ENCODE data around the gene CHTF8. TPM values are rescaled to one million over a fixed set of nuclear protein-coding genes. Genes with fewer than 3 reads are reported as not detected.

Gene CHTF8
- total RNA-seq, 1 experiment from 2014 or later, result 107 TPM

- Mint-ChIP-seq H3K27me3 (ENCODE audit: insufficient read depth, unreplicated experiment) (no peaks in the 10 kb centered on the region), H3K36me3 (ENCODE audit: insufficient read depth, unreplicated experiment) (peaks cover 13% of the 10 kb centered on the region), H3K9me3 (ENCODE audit: unreplicated experiment) (no peaks in the 10 kb centered on the region), H3K4me3 (ENCODE audit: unreplicated experiment) (no peak overlapping the region), H3K4me1 (ENCODE audit: insufficient read depth, unreplicated experiment) (peaks cover 26% of the 10 kb centered on the region), H3K27ac (ENCODE audit: low read depth, unreplicated experiment) (no peak overlapping the region)
- BruUV-seq (replicated peaks), result no TSS peak
- TF ChIP-seq, protein P1, sequence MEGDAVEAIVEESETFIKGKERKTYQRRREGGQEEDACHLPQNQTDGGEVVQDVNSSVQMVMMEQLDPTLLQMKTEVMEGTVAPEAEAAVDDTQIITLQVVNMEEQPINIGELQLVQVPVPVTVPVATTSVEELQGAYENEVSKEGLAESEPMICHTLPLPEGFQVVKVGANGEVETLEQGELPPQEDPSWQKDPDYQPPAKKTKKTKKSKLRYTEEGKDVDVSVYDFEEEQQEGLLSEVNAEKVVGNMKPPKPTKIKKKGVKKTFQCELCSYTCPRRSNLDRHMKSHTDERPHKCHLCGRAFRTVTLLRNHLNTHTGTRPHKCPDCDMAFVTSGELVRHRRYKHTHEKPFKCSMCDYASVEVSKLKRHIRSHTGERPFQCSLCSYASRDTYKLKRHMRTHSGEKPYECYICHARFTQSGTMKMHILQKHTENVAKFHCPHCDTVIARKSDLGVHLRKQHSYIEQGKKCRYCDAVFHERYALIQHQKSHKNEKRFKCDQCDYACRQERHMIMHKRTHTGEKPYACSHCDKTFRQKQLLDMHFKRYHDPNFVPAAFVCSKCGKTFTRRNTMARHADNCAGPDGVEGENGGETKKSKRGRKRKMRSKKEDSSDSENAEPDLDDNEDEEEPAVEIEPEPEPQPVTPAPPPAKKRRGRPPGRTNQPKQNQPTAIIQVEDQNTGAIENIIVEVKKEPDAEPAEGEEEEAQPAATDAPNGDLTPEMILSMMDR (IDR thresholded peaks at IDR 0.05; ENCODE audit: unreplicated experiment), result no peak
- CTCF ChIA-PET, result interaction anchor here (0.6 to 1.5 kb wide), 7 partner anchors 23 to 343 kb away, joined by 3 to 5 read pairs (median 3); partner anchors contain the start of gene VPS4A
- intact Hi-C loops (cut with micrococcal nuclease), result no loop called here
- no peak for DNase-seq (ENCODE audit: unreplicated experiment)
- POLR2A ChIA-PET, result interaction anchor here (1.5 to 2.5 kb wide), 3 partner anchors 11 to 111 kb away, joined by 6 to 8 read pairs (median 6); partner anchors contain the start of gene SNTB2
Observed at GRCh38 chr16:69176033-69176800, 43.8 kb upstream of the CHTF8 start.

GRCh38 chr16:69171325-69172084 lies 39.1 kb upstream of the CHTF8 start:
- Mint-ChIP-seq H3K9me3 (ENCODE audit: unreplicated experiment) (no peaks in the 10 kb centered on the region), H3K27me3 (ENCODE audit: insufficient read depth, unreplicated experiment) (no peaks in the 10 kb centered on the region), H3K36me3 (ENCODE audit: insufficient read depth, unreplicated experiment) (peaks cover 50% of the 10 kb centered on the region), H3K4me1 (ENCODE audit: insufficient read depth, unreplicated experiment) (peaks cover 11% of the 10 kb centered on the region), H3K27ac (ENCODE audit: low read depth, unreplicated experiment) (no peak overlapping the region), H3K4me3 (ENCODE audit: unreplicated experiment) (no peak overlapping the region)
- TF ChIP-seq, protein P1 (IDR thresholded peaks at IDR 0.05; ENCODE audit: unreplicated experiment), result no peak
- intact Hi-C loops (cut with micrococcal nuclease), result loop anchor here (2.0 kb wide), 1 partner anchor 115 kb away; no protein-coding TSS in a partner anchor
- BruUV-seq (replicated peaks), result no TSS peak
- DNase-seq (ENCODE audit: unreplicated experiment), result no peak
- ChIA-PET CTCF (no interaction called here), POLR2A (interaction anchor here (3.2 kb wide), 1 partner anchor 28 kb away, joined by 17 read pairs; no protein-coding TSS in a partner anchor)

DNA sequence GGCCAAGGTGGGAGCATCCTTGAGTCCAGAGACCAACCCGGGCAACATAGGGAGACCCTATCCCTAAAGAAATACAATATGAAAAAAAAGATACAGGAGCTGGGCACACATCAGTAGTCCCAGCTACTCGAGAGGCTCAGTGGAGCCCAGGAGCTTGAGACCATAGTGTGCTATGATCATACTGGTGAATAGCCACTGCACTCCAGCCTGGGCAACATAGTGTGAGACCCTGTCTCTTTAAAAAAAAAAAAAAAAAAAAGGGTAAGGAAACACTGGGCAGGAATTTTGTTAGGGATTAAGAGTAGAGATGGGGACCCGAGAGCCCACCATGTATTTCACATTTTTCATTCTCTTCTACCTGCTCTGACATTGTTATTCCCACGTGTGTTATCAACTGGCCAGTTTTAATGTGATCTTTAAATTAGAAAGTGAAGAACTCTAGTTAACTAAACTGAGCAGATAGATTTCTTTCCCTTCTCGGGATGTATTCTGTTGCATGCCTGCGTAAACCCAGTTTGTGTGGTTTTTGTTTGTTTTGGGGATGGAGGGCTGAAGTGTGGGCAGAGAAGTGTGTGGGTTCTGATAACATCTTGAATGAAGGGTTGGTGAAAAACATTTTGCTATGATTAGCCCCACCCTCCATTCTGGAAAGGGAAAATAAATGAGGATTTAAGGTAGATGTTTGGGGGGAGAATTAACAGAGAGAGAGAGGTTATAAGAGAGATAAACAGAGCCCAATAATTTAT lies 37.4 kb upstream of the CHTF8 start:
- ChIA-PET CTCF (interaction anchor here (0.6 kb wide), 1 partner anchor 10 kb away, joined by 4 read pairs; no protein-coding TSS in a partner anchor), POLR2A (no interaction called here)
- Mint-ChIP-seq H3K9me3 (ENCODE audit: unreplicated experiment) (no peaks in the 10 kb centered on the region), H3K27ac (ENCODE audit: low read depth, unreplicated experiment) (peak overlapping the region; percentile 17), H3K4me3 (ENCODE audit: unreplicated experiment) (no peak overlapping the region), H3K4me1 (ENCODE audit: insufficient read depth, unreplicated experiment) (peaks cover 8% of the 10 kb centered on the region), H3K36me3 (ENCODE audit: insufficient read depth, unreplicated experiment) (peaks cover 63% of the 10 kb centered on the region), H3K27me3 (ENCODE audit: insufficient read depth, unreplicated experiment) (no peaks in the 10 kb centered on the region)
- TF ChIP-seq, protein P1 (IDR thresholded peaks at IDR 0.05; ENCODE audit: unreplicated experiment), result no peak
- intact Hi-C loops (cut with micrococcal nuclease), result no loop called here
- no TSS peak for BruUV-seq (replicated peaks)
- DNase-seq (ENCODE audit: unreplicated experiment), result no peak
